ENCODE data around the gene SPATS2. TPM values are rescaled to one million over a fixed set of nuclear protein-coding genes. Genes with fewer than 3 reads are reported as not detected.

Gene SPATS2
- polyA plus RNA-seq, 4 donors: 11.9 to 26.3 (median 14.4) TPM

GRCh38 chr12:49487605-49488004, 120.3 kb downstream of the SPATS2 start:
- H3K36me3 ChIP-seq (ENCODE audit: control insufficient read depth in 3 of 3, insufficient read depth in 2 of 3, low read depth in 1 of 3, low read length in 3 of 3): peaks cover 0 to 21% (median 0%) of the 10 kb centered on the region in 3 donors
- no peaks in the 10 kb centered on the region for H3K27me3 ChIP-seq (ENCODE audit: control insufficient read depth in 3 of 3, insufficient read depth in 3 of 3, low read length in 3 of 3)
- H3K4me1 ChIP-seq (ENCODE audit: control insufficient read depth in 3 of 3, insufficient read depth in 2 of 3, low read depth in 1 of 3, low read length in 2 of 3): no peaks in the 10 kb centered on the region
- no peak overlapping the region for H3K27ac ChIP-seq (ENCODE audit: low read depth in 1 of 3, low read length in 2 of 3)
- no peak for DNase-seq
- H3K9me3 ChIP-seq (ENCODE audit: control insufficient read depth in 2 of 2, insufficient read depth in 1 of 2, low read depth in 1 of 2, low read length in 1 of 2): no peaks in the 10 kb centered on the region
- WGBS, 3 donors: 91 to 99% (median 91%) methylated on average over 2 of the region's 2 CpGs
- no peak for FAIRE-seq
- no peak overlapping the region for H3K4me3 ChIP-seq (ENCODE audit: low read depth in 1 of 3, low read length in 3 of 3)

- Histone ChIP-seq H3K27ac (ENCODE audit: low read depth in 1 of 3, low read length in 2 of 3) (no peak overlapping the region), H3K36me3 (ENCODE audit: control insufficient read depth in 3 of 3, insufficient read depth in 2 of 3, low read depth in 1 of 3, low read length in 3 of 3) (peaks cover 0 to 21% (median 0%) of the 10 kb centered on the region in 3 donors), H3K4me1 (ENCODE audit: control insufficient read depth in 3 of 3, insufficient read depth in 2 of 3, low read depth in 1 of 3, low read length in 2 of 3) (no peaks in the 10 kb centered on the region), H3K4me3 (ENCODE audit: low read depth in 1 of 3, low read length in 3 of 3) (no peak overlapping the region), H3K9me3 (ENCODE audit: control insufficient read depth in 2 of 2, insufficient read depth in 1 of 2, low read depth in 1 of 2, low read length in 1 of 2) (no peaks in the 10 kb centered on the region), H3K27me3 (ENCODE audit: control insufficient read depth in 3 of 3, insufficient read depth in 3 of 3, low read length in 3 of 3) (no peaks in the 10 kb centered on the region)
- 89 to 96% (median 95%) methylated on average over 3 of the region's 3 CpGs for WGBS, 3 donors
- DNase-seq (no peak), FAIRE-seq (no peak)
These were observed 121.9 kb downstream of the SPATS2 start for GRCh38 chr12:49489154-49489553.

- no peaks in the 10 kb centered on the region for H3K27me3 ChIP-seq (ENCODE audit: control insufficient read depth in 3 of 3, insufficient read depth in 3 of 3, low read length in 3 of 3)
- WGBS, 3 donors: 87 to 95% (median 93%) methylated on average over 4 of the region's 4 CpGs
- H3K27ac ChIP-seq (ENCODE audit: low read depth in 1 of 3, low read length in 2 of 3): no peak overlapping the region
- no peak overlapping the region for H3K4me3 ChIP-seq (ENCODE audit: low read depth in 1 of 3, low read length in 3 of 3)
- H3K9me3 ChIP-seq (ENCODE audit: control insufficient read depth in 2 of 2, insufficient read depth in 1 of 2, low read depth in 1 of 2, low read length in 1 of 2): no peaks in the 10 kb centered on the region
- DNase-seq (no peak), FAIRE-seq (no peak)
- H3K4me1 ChIP-seq (ENCODE audit: control insufficient read depth in 3 of 3, insufficient read depth in 2 of 3, low read depth in 1 of 3, low read length in 2 of 3): no peaks in the 10 kb centered on the region
- peaks cover 0 to 21% (median 0%) of the 10 kb centered on the region in 3 donors for H3K36me3 ChIP-seq (ENCODE audit: control insufficient read depth in 3 of 3, insufficient read depth in 2 of 3, low read depth in 1 of 3, low read length in 3 of 3)
These were observed 122.5 kb downstream of the SPATS2 start for GRCh38 chr12:49489720-49490119.

GRCh38 chr12:49491823-49492222, 124.6 kb downstream of the SPATS2 start:
- Histone ChIP-seq H3K27me3 (ENCODE audit: control insufficient read depth in 3 of 3, insufficient read depth in 3 of 3, low read length in 3 of 3) (no peaks in the 10 kb centered on the region), H3K27ac (ENCODE audit: low read depth in 1 of 3, low read length in 2 of 3) (no peak overlapping the region), H3K36me3 (ENCODE audit: control insufficient read depth in 3 of 3, insufficient read depth in 2 of 3, low read depth in 1 of 3, low read length in 3 of 3) (peaks cover under 1 to 12% (median 2%) of the 10 kb centered on the region in 3 donors), H3K4me1 (ENCODE audit: control insufficient read depth in 3 of 3, insufficient read depth in 2 of 3, low read depth in 1 of 3, low read length in 2 of 3) (no peaks in the 10 kb centered on the region), H3K4me3 (ENCODE audit: low read depth in 1 of 3, low read length in 3 of 3) (no peak overlapping the region), H3K9me3 (ENCODE audit: control insufficient read depth in 2 of 2, insufficient read depth in 1 of 2, low read depth in 1 of 2, low read length in 1 of 2) (no peaks in the 10 kb centered on the region)
- WGBS, 3 donors: 97 to 100% (median 100%) methylated on average over 1 of the region's 1 CpG
- no peak for FAIRE-seq
- DNase-seq: no peak

GRCh38 chr12:49493900-49494299, 126.6 kb downstream of the SPATS2 start:
- Histone ChIP-seq H3K27me3 (ENCODE audit: control insufficient read depth in 3 of 3, insufficient read depth in 3 of 3, low read length in 3 of 3) (no peaks in the 10 kb centered on the region), H3K4me3 (ENCODE audit: low read depth in 1 of 3, low read length in 3 of 3) (no peak overlapping the region), H3K36me3 (ENCODE audit: control insufficient read depth in 3 of 3, insufficient read depth in 2 of 3, low read depth in 1 of 3, low read length in 3 of 3) (peaks cover 2 to 8% (median 2%) of the 10 kb centered on the region in 3 donors), H3K9me3 (ENCODE audit: control insufficient read depth in 2 of 2, insufficient read depth in 1 of 2, low read depth in 1 of 2, low read length in 1 of 2) (no peaks in the 10 kb centered on the region), H3K4me1 (ENCODE audit: control insufficient read depth in 3 of 3, insufficient read depth in 2 of 3, low read depth in 1 of 3, low read length in 2 of 3) (no peaks in the 10 kb centered on the region), H3K27ac (ENCODE audit: low read depth in 1 of 3, low read length in 2 of 3) (no peak overlapping the region)
- DNase-seq: no peak
- 49 to 84% (median 72%) methylated on average over 2 of the region's 2 CpGs for WGBS, 3 donors
- no peak for FAIRE-seq

GRCh38 chr12:49496417-49497360, 129.4 kb downstream of the SPATS2 start:
- H3K4me1 ChIP-seq (ENCODE audit: control insufficient read depth in 3 of 3, insufficient read depth in 2 of 3, low read depth in 1 of 3, low read length in 2 of 3): no peaks in the 10 kb centered on the region
- FAIRE-seq: no peak
- 86 to 88% (median 88%) methylated on average over 10 of the region's 10 CpGs for WGBS, 3 donors
- H3K9me3 ChIP-seq (ENCODE audit: control insufficient read depth in 2 of 2, insufficient read depth in 1 of 2, low read depth in 1 of 2, low read length in 1 of 2): no peaks in the 10 kb centered on the region
- peaks cover 4 to 22% (median 5%) of the 10 kb centered on the region in 3 donors for H3K36me3 ChIP-seq (ENCODE audit: control insufficient read depth in 3 of 3, insufficient read depth in 2 of 3, low read depth in 1 of 3, low read length in 3 of 3)
- H3K27ac ChIP-seq (ENCODE audit: low read depth in 1 of 3, low read length in 2 of 3): no peak overlapping the region
- H3K27me3 ChIP-seq (ENCODE audit: control insufficient read depth in 3 of 3, insufficient read depth in 3 of 3, low read length in 3 of 3): no peaks in the 10 kb centered on the region
- no peak for DNase-seq
- H3K4me3 ChIP-seq (ENCODE audit: low read depth in 1 of 3, low read length in 3 of 3): no peak overlapping the region

GRCh38 chr12:49501895-49502294, 134.6 kb downstream of the SPATS2 start:
- Histone ChIP-seq H3K27me3 (ENCODE audit: control insufficient read depth in 3 of 3, insufficient read depth in 3 of 3, low read length in 3 of 3) (no peaks in the 10 kb centered on the region), H3K4me3 (ENCODE audit: low read depth in 1 of 3, low read length in 3 of 3) (no peak overlapping the region), H3K27ac (ENCODE audit: low read depth in 1 of 3, low read length in 2 of 3) (no peak overlapping the region), H3K36me3 (ENCODE audit: control insufficient read depth in 3 of 3, insufficient read depth in 2 of 3, low read depth in 1 of 3, low read length in 3 of 3) (peaks cover 3 to 28% (median 3%) of the 10 kb centered on the region in 3 donors), H3K9me3 (ENCODE audit: control insufficient read depth in 2 of 2, insufficient read depth in 1 of 2, low read depth in 1 of 2, low read length in 1 of 2) (no peaks in the 10 kb centered on the region), H3K4me1 (ENCODE audit: control insufficient read depth in 3 of 3, insufficient read depth in 2 of 3, low read depth in 1 of 3, low read length in 2 of 3) (no peaks in the 10 kb centered on the region)
- DNase-seq (no peak), FAIRE-seq (no peak)
- 67 to 95% (median 85%) methylated on average over 1 of the region's 1 CpG for WGBS, 3 donors

- Histone ChIP-seq H3K27me3 (ENCODE audit: control insufficient read depth in 3 of 3, insufficient read depth in 3 of 3, low read length in 3 of 3) (no peaks in the 10 kb centered on the region), H3K9me3 (ENCODE audit: control insufficient read depth in 2 of 2, insufficient read depth in 1 of 2, low read depth in 1 of 2, low read length in 1 of 2) (no peaks in the 10 kb centered on the region), H3K4me3 (ENCODE audit: low read depth in 1 of 3, low read length in 3 of 3) (no peak overlapping the region), H3K27ac (ENCODE audit: low read depth in 1 of 3, low read length in 2 of 3) (no peak overlapping the region), H3K4me1 (ENCODE audit: control insufficient read depth in 3 of 3, insufficient read depth in 2 of 3, low read depth in 1 of 3, low read length in 2 of 3) (no peaks in the 10 kb centered on the region), H3K36me3 (ENCODE audit: control insufficient read depth in 3 of 3, insufficient read depth in 2 of 3, low read depth in 1 of 3, low read length in 3 of 3) (peaks cover 2 to 28% (median 3%) of the 10 kb centered on the region in 3 donors)
- 100% methylated on average over 1 of the region's 1 CpG for WGBS, 3 donors
- DNase-seq (no peak), FAIRE-seq (no peak)
These were observed 135.3 kb downstream of the SPATS2 start for GRCh38 chr12:49502590-49502989.
